Activated CD4-positive, alpha-beta T cell treated with anti-CD3 and anti-CD28 coated beads, Interleukin-2, Interleukin-4, amounts not matched to agents 100 ng/mL and 50 ng/mL, durations not matched to agents 16 hours and 8 hours (primary cell): ENCODE data around the gene LYSET.
"Not testable (repeated sequence)": the region's sequence is repeated elsewhere in the genome, so short reads cannot be mapped to it uniquely, and the experiment has no call there.

Source experiments
- DNase-seq: peaks from one replicate; pipeline ENCODE4 v3.0.0-alpha.2; 2020; ENCODE audit warnings: low spot score

LYSET gene

GRCh38 chr14:93184391-93185348, at the start of gene LYSET, which contains the start of gene MOAP1:
LYSET (plus strand) TSS chr14:93185317; CDS start chr14:93185406, 89 bp downstream.
MOAP1 (minus strand) TSS chr14:93184897; CDS start chr14:93184242, 655 bp downstream.
- peak; percentile 90 for DNase-seq

GRCh38 chr14:93135399-93135798, 49.7 kb upstream of the LYSET start:
- DNase-seq, result no peak

GRCh38 chr14:93136009-93136408, 49.1 kb upstream of the LYSET start:
- no peak for DNase-seq

GRCh38 chr14:93136508-93136907, 48.6 kb upstream of the LYSET start:
- DNase-seq, result not testable (repeated sequence)

GRCh38 chr14:93137864-93138263, 47.3 kb upstream of the LYSET start:
- no peak for DNase-seq

GRCh38 chr14:93142854-93143652, 42.1 kb upstream of the LYSET start:
- DNase-seq, result no peak

- DNase-seq, result peak; percentile 57
Measured at GRCh38 chr14:93146119-93146518, 39.0 kb upstream of the LYSET start.

GRCh38 chr14:93148979-93149378, 36.1 kb upstream of the LYSET start:
- no peak for DNase-seq

GRCh38 chr14:93150227-93151208, 34.6 kb upstream of the LYSET start:
- DNase-seq, result no peak

GRCh38 chr14:93153121-93153520, 32.0 kb upstream of the LYSET start:
- no peak for DNase-seq

- DNase-seq, result no peak
Measured at GRCh38 chr14:93155667-93156066, 29.4 kb upstream of the LYSET start.

GRCh38 chr14:93156693-93157369, 28.3 kb upstream of the LYSET start:
- DNase-seq, result no peak

- not testable (repeated sequence) for DNase-seq
Measured at GRCh38 chr14:93158349-93158748, 26.8 kb upstream of the LYSET start.

GRCh38 chr14:93159625-93160352, 25.3 kb upstream of the LYSET start:
- not testable (repeated sequence) for DNase-seq

GRCh38 chr14:93160353-93160801, 24.7 kb upstream of the LYSET start:
- no peak for DNase-seq

GRCh38 chr14:93161411-93161940, 23.6 kb upstream of the LYSET start:
- no peak for DNase-seq

- DNase-seq, result no peak
Measured at GRCh38 chr14:93163564-93163963, 21.6 kb upstream of the LYSET start.

- DNase-seq, result not testable (repeated sequence)
Measured at GRCh38 chr14:93165271-93166265, 19.5 kb upstream of the LYSET start.

GRCh38 chr14:93168610-93169009, 16.5 kb upstream of the LYSET start:
- DNase-seq, result not testable (repeated sequence)
